NCI-H146 treated with DMSO at 0.1 percent for 48 hours (cell line): ENCODE data around the gene FEV.

Experiments
- DNase-seq: peaks from one replicate; lab custom pipeline; 2025; ENCODE audit not compliant: unreplicated experiment; lab: John Stamatoyannopoulos, UW

Gene FEV

GRCh38 chr2:218985021-218985324 is at the start of gene FEV:
Gene FEV (minus strand): TSS chr2:218985184. CDS start chr2:218985075, 109 bp downstream.
- no peak for DNase-seq

- no peak for DNase-seq
Observed at GRCh38 chr2:219032051-219032745, 47.2 kb upstream of the FEV start.

GRCh38 chr2:219031005-219031738 is 46.2 kb upstream of the FEV start:
- no peak for DNase-seq

- DNase-seq = no peak
Observed at GRCh38 chr2:219030177-219030940, 45.4 kb upstream of the FEV start.

- peak; percentile 30 for DNase-seq
Observed at GRCh38 chr2:219029829-219030165, 44.8 kb upstream of the FEV start.

GRCh38 chr2:219028996-219029828 is 44.2 kb upstream of the FEV start:
- DNase-seq = no peak

GRCh38 chr2:219028141-219028540 is 43.2 kb upstream of the FEV start:
- no peak for DNase-seq

GRCh38 chr2:219027511-219028055 is 42.6 kb upstream of the FEV start:
- no peak for DNase-seq

- no peak for DNase-seq
Observed at GRCh38 chr2:219026946-219027345, 42.0 kb upstream of the FEV start.

GRCh38 chr2:219025637-219026585 is 40.9 kb upstream of the FEV start:
- DNase-seq = no peak

- DNase-seq = no peak
Observed at GRCh38 chr2:219024059-219024458, 39.1 kb upstream of the FEV start.

- DNase-seq = no peak
Observed at GRCh38 chr2:219023045-219023605, 38.1 kb upstream of the FEV start.

GRCh38 chr2:219022616-219023015 is 37.6 kb upstream of the FEV start:
- DNase-seq = no peak

- DNase-seq = no peak
Observed at GRCh38 chr2:219022041-219022440, 37.1 kb upstream of the FEV start.

GRCh38 chr2:219021591-219021990 is 36.6 kb upstream of the FEV start:
- DNase-seq = no peak

GRCh38 chr2:219020604-219021365 is 35.8 kb upstream of the FEV start:
- no peak for DNase-seq

- DNase-seq = no peak
Observed at GRCh38 chr2:219019436-219019835, 34.5 kb upstream of the FEV start.

GRCh38 chr2:219018726-219019125 is 33.7 kb upstream of the FEV start:
- DNase-seq = no peak

- DNase-seq = no peak
Observed at GRCh38 chr2:219018286-219018685, 33.3 kb upstream of the FEV start.
